KOPT-K1 (cell line): ENCODE results near the gene TMEM59.
"Not testable (repeated sequence)": the region's sequence is repeated elsewhere in the genome, so short reads cannot be mapped to it uniquely, and the experiment has no call there.

Experiments
- H3K27ac ChIP-seq: fragments of 200-600 bp; sonication (generic); 2 replicates; pipeline ENCODE4 v1.5.1; 2016; ENCODE audit warnings: antibody characterized with exemption, mild to moderate bottlenecking, low read depth, low read length; ENCODE audit not compliant: poor library complexity, severe bottlenecking
- H3K36me3 ChIP-seq: fragments of 200-600 bp; sonication (generic); 2 replicates; pipeline ENCODE4 v1.5.1; 2017; ENCODE audit warnings: antibody characterized with exemption, mild to moderate bottlenecking, low read length, moderate library complexity; ENCODE audit not compliant: insufficient read depth
- H3K9me3 ChIP-seq: fragments of 200-600 bp; sonication (generic); 2 replicates; pipeline ENCODE4 v1.5.1; 2017; ENCODE audit warnings: antibody characterized with exemption, low read length, mild to moderate bottlenecking; ENCODE audit not compliant: insufficient read depth, poor library complexity, severe bottlenecking

The TMEM59 gene

GRCh38 chr1:54080598-54081049 lies 27.6 kb upstream of the TMEM59 start:
- H3K36me3 ChIP-seq = no peaks in the 10 kb centered on the region
- no peak overlapping the region for H3K27ac ChIP-seq

GRCh38 chr1:54077359-54077758 lies 24.4 kb upstream of the TMEM59 start:
- Histone ChIP-seq H3K36me3 (no peaks in the 10 kb centered on the region; the same call in 1 of the 2 replicates), H3K9me3 (no peaks in the 10 kb centered on the region), H3K27ac (no peak overlapping the region)

More at GRCh38 chr1:54080598-54081049, 27.6 kb upstream of the TMEM59 start:
- no peaks in the 10 kb centered on the region for H3K9me3 ChIP-seq

GRCh38 chr1:54070171-54070837 lies 17.3 kb upstream of the TMEM59 start:
- Histone ChIP-seq H3K36me3 (peaks cover 11% of the 10 kb centered on the region), H3K27ac (no peak overlapping the region), H3K9me3 (no peaks in the 10 kb centered on the region)

GRCh38 chr1:54069791-54070170 lies 16.8 kb upstream of the TMEM59 start:
- Histone ChIP-seq H3K27ac (no peak overlapping the region), H3K9me3 (no peaks in the 10 kb centered on the region), H3K36me3 (peaks cover 11% of the 10 kb centered on the region)

- Histone ChIP-seq H3K27ac (no peak overlapping the region), H3K9me3 (no peaks in the 10 kb centered on the region), H3K36me3 (no peaks in the 10 kb centered on the region)
Observed at GRCh38 chr1:54064299-54064698, 11.3 kb upstream of the TMEM59 start.

GRCh38 chr1:54054438-54054749 lies 1.4 kb upstream of the TMEM59 start:
- Histone ChIP-seq H3K27ac (peak overlapping the region; percentile 84), H3K9me3 (no peaks in the 10 kb centered on the region), H3K36me3 (0 out of 2 replicates have a peak, but pooled peaks cover 6% of the 10 kb centered on the region)

GRCh38 chr1:54053745-54054437 lies 887 bp upstream of the TMEM59 start:
- H3K27ac ChIP-seq = peak overlapping the region; percentile 84

GRCh38 chr1:54052431-54052933 lies 522 bp downstream of the TMEM59 start:
- Histone ChIP-seq H3K27ac (peak overlapping the region; percentile 84), H3K9me3 (no peaks in the 10 kb centered on the region), H3K36me3 (0 out of 2 replicates have a peak, but pooled peaks cover 1% of the 10 kb centered on the region)

More at GRCh38 chr1:54053745-54054437, 887 bp upstream of the TMEM59 start:
- H3K36me3 ChIP-seq = 0 out of 2 replicates have a peak, but pooled peaks cover 6% of the 10 kb centered on the region
- no peaks in the 10 kb centered on the region for H3K9me3 ChIP-seq

- no peaks in the 10 kb centered on the region for H3K9me3 ChIP-seq
- peak overlapping the region; percentile 84 for H3K27ac ChIP-seq
- no peaks in the 10 kb centered on the region for H3K36me3 ChIP-seq
Observed at GRCh38 chr1:54051933-54052430, 1.0 kb downstream of the TMEM59 start.

GRCh38 chr1:54050435-54050834 lies 2.6 kb downstream of the TMEM59 start:
- not testable (repeated sequence) for H3K36me3 ChIP-seq, H3K27ac ChIP-seq, H3K9me3 ChIP-seq

GRCh38 chr1:54047384-54048305 lies 5.4 kb downstream of the TMEM59 start:
- Histone ChIP-seq H3K9me3 (no peaks in the 10 kb centered on the region), H3K36me3 (peaks cover 34% of the 10 kb centered on the region), H3K27ac (no peak overlapping the region)

- Histone ChIP-seq H3K36me3 (peaks cover 42% of the 10 kb centered on the region), H3K9me3 (no peaks in the 10 kb centered on the region), H3K27ac (no peak overlapping the region)
Observed at GRCh38 chr1:54046671-54047383, 6.2 kb downstream of the TMEM59 start.

- H3K36me3 ChIP-seq = peaks cover 56% of the 10 kb centered on the region
- no peaks in the 10 kb centered on the region for H3K9me3 ChIP-seq
- no peak overlapping the region for H3K27ac ChIP-seq
Observed at GRCh38 chr1:54045496-54045895, 7.5 kb downstream of the TMEM59 start.

- no peak overlapping the region for H3K27ac ChIP-seq
- no peaks in the 10 kb centered on the region for H3K9me3 ChIP-seq
- H3K36me3 ChIP-seq = peaks cover 87% of the 10 kb centered on the region
Observed at GRCh38 chr1:54041806-54042205, 11.2 kb downstream of the TMEM59 start.
